Ectodermal cell (in vitro differentiated cells): ENCODE results near the gene SNX14.

Source experiments
- H3K27ac ChIP-seq: 2 replicates; pipeline ENCODE4 v1.7.0; 2013; ENCODE audit warnings: mild to moderate bottlenecking, low read depth, low read length; ENCODE audit not compliant: insufficient read depth, poor library complexity, severe bottlenecking
- H3K27me3 ChIP-seq: 2 replicates; pipeline ENCODE4 v1.7.0; 2013; ENCODE audit warnings: mild to moderate bottlenecking, low read length; ENCODE audit not compliant: insufficient read depth, control insufficient read depth, poor library complexity, severe bottlenecking
- H3K36me3 ChIP-seq: one replicate; pipeline ENCODE4 v1.7.0; 2013; ENCODE audit warnings: low read length; ENCODE audit not compliant: control insufficient read depth, insufficient read depth
- H3K4me1 ChIP-seq: one replicate; pipeline ENCODE4 v1.7.0; 2013; ENCODE audit warnings: low read length; ENCODE audit not compliant: control insufficient read depth, insufficient read depth
- H3K4me3 ChIP-seq: 2 replicates; pipeline ENCODE4 v1.7.0; 2013; ENCODE audit warnings: low read depth, low read length, control low read depth; ENCODE audit not compliant: insufficient read depth
- H3K9me3 ChIP-seq: 2 replicates; pipeline ENCODE4 v1.7.0; 2013; ENCODE audit warnings: mild to moderate bottlenecking, low read length, moderate library complexity; ENCODE audit not compliant: control insufficient read depth
- WGBS, 2 experiments: methylation state at CpG; one replicate each; pipeline ENCODE4 v1.1.7; 2013; ENCODE audit warnings: missing lambda C conversion rate in 2 of 2; 5-methylcytosine and 5-hydroxymethylcytosine counted together

Gene SNX14

DNA sequence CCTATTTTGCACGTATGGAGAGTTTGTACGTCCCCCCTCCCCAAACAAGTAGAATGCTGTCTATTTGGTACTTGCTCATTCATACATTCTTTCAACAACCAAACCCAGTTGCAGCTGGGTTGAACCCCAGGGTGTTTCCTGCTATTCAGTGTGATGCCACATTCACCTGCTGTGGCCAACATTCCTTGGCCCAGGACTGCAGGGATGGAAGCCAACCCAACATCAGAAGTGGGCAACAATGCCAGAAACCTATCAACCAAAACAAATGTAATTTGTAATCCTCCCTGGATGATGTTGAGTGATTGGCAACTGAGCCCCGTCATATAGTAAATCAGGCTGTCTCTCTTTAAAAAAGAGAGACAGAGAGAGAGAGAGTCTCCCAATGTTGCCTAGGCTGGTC is 134.9 kb downstream of the SNX14 start:
- Histone ChIP-seq H3K27me3 (no peaks in the 10 kb centered on the region), H3K9me3 (no peaks in the 10 kb centered on the region), H3K27ac (no peak overlapping the region), H3K4me1 (no peaks in the 10 kb centered on the region), H3K4me3 (no peak overlapping the region), H3K36me3 (no peaks in the 10 kb centered on the region)
- 90 to 94% methylated on average over 3 of the region's 3 CpGs for WGBS, 2 experiments

- Histone ChIP-seq H3K27ac (no peak overlapping the region), H3K27me3 (peaks cover under 1% of the 10 kb centered on the region), H3K4me3 (no peak overlapping the region), H3K36me3 (no peaks in the 10 kb centered on the region), H3K4me1 (no peaks in the 10 kb centered on the region), H3K9me3 (no peaks in the 10 kb centered on the region)
- 41 to 50% methylated on average over 2 of the region's 2 CpGs for WGBS, 2 experiments
Observed at GRCh38 chr6:85458184-85458583, 135.5 kb downstream of the SNX14 start.

GRCh38 chr6:85456782-85457181 is 136.9 kb downstream of the SNX14 start:
- no peaks in the 10 kb centered on the region for H3K4me1 ChIP-seq
- 94% methylated on average over 4 of the region's 4 CpGs for WGBS, 2 experiments

More at GRCh38 chr6:85456782-85457181, 136.9 kb downstream of the SNX14 start:
- Histone ChIP-seq H3K27me3 (peaks cover 15% of the 10 kb centered on the region), H3K9me3 (no peaks in the 10 kb centered on the region), H3K4me3 (no peak overlapping the region), H3K36me3 (no peaks in the 10 kb centered on the region), H3K27ac (no peak overlapping the region)
